Choroid plexus epithelial cell (primary cell): Measurements from ENCODE around the gene CDX2.

ENCODE experiments used
- DNase-seq: peaks from one replicate; pipeline ENCODE4 v3.0.0-alpha.2; 2010; ENCODE audit warnings: low read depth
- H3K4me3 ChIP-seq: 2 replicates; pipeline ENCODE4 v1.5.1; 2011; ENCODE audit warnings: low read depth, mild to moderate bottlenecking, control low read depth, low read length, moderate library complexity
- CTCF ChIP-seq: conservative IDR thresholded peaks from 2 replicates; pipeline ENCODE4 v1.5.1; 2011; ENCODE audit warnings: low read depth, mild to moderate bottlenecking, control low read depth, inconsistent platforms, low read length, moderate library complexity

CDX2 gene

GRCh38 chr13:27960362-27961226 lies 8.5 kb downstream of the CDX2 start:
- DNase-seq = peak; percentile 43
- H3K4me3 ChIP-seq = no peak overlapping the region
- peak; percentile 25 for TF ChIP-seq CTCF

GRCh38 chr13:27959976-27960361 lies 9.1 kb downstream of the CDX2 start:
- no peak overlapping the region for H3K4me3 ChIP-seq
- DNase-seq = no peak
- TF ChIP-seq CTCF = no peak

GRCh38 chr13:27956576-27957300 lies 12.4 kb downstream of the CDX2 start:
- H3K4me3 ChIP-seq = no peak overlapping the region
- TF ChIP-seq CTCF = no peak
- DNase-seq = no peak

- DNase-seq = no peak
- TF ChIP-seq CTCF = no peak
- H3K4me3 ChIP-seq = no peak overlapping the region
Observed at GRCh38 chr13:27955014-27955591, 14.0 kb downstream of the CDX2 start.

GRCh38 chr13:27954406-27954851 lies 14.7 kb downstream of the CDX2 start:
- no peak for TF ChIP-seq CTCF
- peak overlapping the region; percentile 39 for H3K4me3 ChIP-seq
- no peak for DNase-seq

- TF ChIP-seq CTCF = peak; percentile 53
- peak overlapping the region; percentile 39 for H3K4me3 ChIP-seq
- peak; percentile 63 for DNase-seq
Observed at GRCh38 chr13:27953676-27954405, 15.3 kb downstream of the CDX2 start.
